Caco-2 (cell line): ENCODE measurements around the gene ATP1A1. TPM values are rescaled to one million over a fixed set of nuclear protein-coding genes. Genes with fewer than 3 reads are reported as not detected.

Experiments used
- BruUV-seq: library from RNA; stranded (reverse); fragments of 400-500 nt; replicated peaks from 2 replicates; lab custom pipeline; 2021; lab: Mats Ljungman, UMichigan
- CTCF ChIA-PET: fragments of 300-600 bp; sonication (Branson Sonifier 250); formaldehyde crosslinking; loops from one replicate; lab custom pipeline; 2022; ENCODE audit warnings: antibody characterized with exemption; lab: Charles Lee
- POLR2A ChIA-PET: fragments of 300-600 bp; sonication (Branson Sonifier 250); formaldehyde crosslinking; loops from one replicate; lab custom pipeline; 2022; ENCODE audit warnings: antibody characterized with exemption; lab: Charles Lee
- DNase-seq, 2 experiments: peaks; one replicate each; pipeline versions ENCODE4 v3.0.0 to v3.0.0-alpha.2; 2020 to 2022
- H3K27me3 ChIP-seq: replicated peaks from 2 replicates; pipeline ENCODE4 v1.6.0; 2011; ENCODE audit warnings: low read length; ENCODE audit not compliant: control insufficient read depth, insufficient read depth
- H3K36me3 ChIP-seq: 2 replicates; pipeline ENCODE4 v1.5.1; 2011; ENCODE audit warnings: low read length; ENCODE audit not compliant: control insufficient read depth, insufficient read depth
- H3K4me1 ChIP-seq: fragments of 250-450 bp; sonication (Bioruptor Pico); 2 replicates; pipeline ENCODE4 v1.5.1; 2020; ENCODE audit warnings: mild to moderate bottlenecking
- H3K4me3 ChIP-seq: 2 replicates; pipeline ENCODE4 v1.5.1; 2011; ENCODE audit warnings: low read depth, mild to moderate bottlenecking, control low read depth, low read length
- H3K9me3 ChIP-seq: fragments of 250-450 bp; sonication (Bioruptor Pico); 2 replicates; pipeline ENCODE4 v1.5.1; 2020; ENCODE audit warnings: mild to moderate bottlenecking, moderate library complexity
- H3K27ac Mint-ChIP-seq: one replicate; pipeline ENCODE4 v1.8.0; 2022; ENCODE audit warnings: mixed read lengths; ENCODE audit not compliant: unreplicated experiment
- H3K27me3 Mint-ChIP-seq: one replicate; pipeline ENCODE4 v1.8.0; 2022; ENCODE audit warnings: mixed read lengths; ENCODE audit not compliant: insufficient read depth, unreplicated experiment
- H3K36me3 Mint-ChIP-seq: one replicate; pipeline ENCODE4 v1.8.0; 2022; ENCODE audit warnings: mild to moderate bottlenecking, mixed read lengths; ENCODE audit not compliant: insufficient read depth, unreplicated experiment
- H3K4me1 Mint-ChIP-seq: one replicate; pipeline ENCODE4 v1.8.0; 2022; ENCODE audit warnings: low read depth, mixed read lengths; ENCODE audit not compliant: unreplicated experiment
- H3K4me3 Mint-ChIP-seq: one replicate; pipeline ENCODE4 v1.8.0; 2022; ENCODE audit warnings: mild to moderate bottlenecking, moderate library complexity, mixed read lengths; ENCODE audit not compliant: unreplicated experiment
- H3K9me3 Mint-ChIP-seq: one replicate; pipeline ENCODE4 v1.8.0; 2022; ENCODE audit warnings: mixed read lengths; ENCODE audit not compliant: unreplicated experiment
- CTCF ChIP-seq, 2 experiments: fragments of 200-600 bp in 1 of 2; IDR thresholded peaks; 1 replicate in 1 of 2; 2 replicates in 1 of 2; pipeline versions ENCODE4 v1.5.1 to v1.8.0; 2011 to 2022; ENCODE audit warnings: antibody characterized with exemption in 1 of 2, control low read depth in 1 of 2, inconsistent platforms in 1 of 2, low read depth in 1 of 2, low read length in 1 of 2, mild to moderate bottlenecking in 1 of 2, moderate library complexity in 1 of 2; ENCODE audit not compliant: insufficient read depth in 1 of 2, severe bottlenecking in 1 of 2, unreplicated experiment in 1 of 2
- intact Hi-C: fragments of 100-400 bp; cut with micrococcal nuclease; formaldehyde crosslinking; loops from one replicate; pipeline ENCODE4 v1.10.0; 2022; ENCODE audit not compliant: unreplicated experiment
- total RNA-seq: library from RNA; stranded (reverse); gene quantifications from 2 replicates; pipeline ENCODE4 v1.2.3, GENCODE V29; 2022

Gene ATP1A1
- total RNA-seq, 1 experiment from 2014 or later = 508 TPM

GRCh38 chr1:116359871-116360270 lies 13.2 kb upstream of the ATP1A1 start:
- POLR2A ChIA-PET = no interaction called here
- no peak for TF ChIP-seq CTCF (IDR thresholded peaks at IDR 0.05; ENCODE audit: insufficient read depth in 1 of 2, low read depth in 1 of 2, low read length in 1 of 2, severe bottlenecking in 1 of 2, unreplicated experiment in 1 of 2)
- H3K27me3 ChIP-seq = no peaks in the 10 kb centered on the region
- H3K36me3 ChIP-seq = no peaks in the 10 kb centered on the region
- H3K27me3 Mint-ChIP-seq = no peaks in the 10 kb centered on the region
- H3K4me1 Mint-ChIP-seq = no peaks in the 10 kb centered on the region
- no peaks in the 10 kb centered on the region for H3K36me3 Mint-ChIP-seq
- no peak overlapping the region for H3K27ac Mint-ChIP-seq
- no peak for DNase-seq
- H3K9me3 ChIP-seq = no peaks in the 10 kb centered on the region
- no peak overlapping the region for H3K4me3 Mint-ChIP-seq
- H3K4me1 ChIP-seq = peaks cover 20% of the 10 kb centered on the region
- H3K4me3 ChIP-seq = no peak overlapping the region
- H3K9me3 Mint-ChIP-seq = no peaks in the 10 kb centered on the region
- BruUV-seq = no TSS peak
- intact Hi-C loops = no loop called here
- CTCF ChIA-PET = no interaction called here

GRCh38 chr1:116360429-116361173 lies 12.4 kb upstream of the ATP1A1 start:
- H3K9me3 Mint-ChIP-seq = no peaks in the 10 kb centered on the region
- Histone ChIP-seq H3K9me3 (no peaks in the 10 kb centered on the region), H3K4me1 (peaks cover 20% of the 10 kb centered on the region), H3K27me3 (no peaks in the 10 kb centered on the region), H3K4me3 (no peak overlapping the region), H3K36me3 (no peaks in the 10 kb centered on the region)
- TF ChIP-seq CTCF (IDR thresholded peaks at IDR 0.05; ENCODE audit: insufficient read depth in 1 of 2, low read depth in 1 of 2, low read length in 1 of 2, severe bottlenecking in 1 of 2, unreplicated experiment in 1 of 2) = no peak
- ChIA-PET POLR2A (no interaction called here), CTCF (no interaction called here)
- peak in 1 of 2 experiments; percentile 24 for DNase-seq
- no peaks in the 10 kb centered on the region for H3K36me3 Mint-ChIP-seq
- intact Hi-C loops = no loop called here
- H3K4me1 Mint-ChIP-seq = no peaks in the 10 kb centered on the region
- H3K27me3 Mint-ChIP-seq = no peaks in the 10 kb centered on the region
- no peak overlapping the region for H3K27ac Mint-ChIP-seq
- H3K4me3 Mint-ChIP-seq = no peak overlapping the region
- BruUV-seq = no TSS peak

- Histone ChIP-seq H3K36me3 (no peaks in the 10 kb centered on the region), H3K9me3 (no peaks in the 10 kb centered on the region), H3K4me1 (peaks cover 20% of the 10 kb centered on the region), H3K27me3 (no peaks in the 10 kb centered on the region), H3K4me3 (no peak overlapping the region)
- no TSS peak for BruUV-seq
- ChIA-PET CTCF (no interaction called here), POLR2A (no interaction called here)
- Mint-ChIP-seq H3K4me1 (no peaks in the 10 kb centered on the region), H3K27ac (no peak overlapping the region), H3K27me3 (no peaks in the 10 kb centered on the region), H3K4me3 (no peak overlapping the region), H3K36me3 (no peaks in the 10 kb centered on the region), H3K9me3 (no peaks in the 10 kb centered on the region)
- DNase-seq = no peak
- intact Hi-C loops = no loop called here
- TF ChIP-seq CTCF (IDR thresholded peaks at IDR 0.05; ENCODE audit: insufficient read depth in 1 of 2, low read depth in 1 of 2, low read length in 1 of 2, severe bottlenecking in 1 of 2, unreplicated experiment in 1 of 2) = no peak
Measured at GRCh38 chr1:116361648-116362047, 11.4 kb upstream of the ATP1A1 start.
